Measurements from ENCODE around the gene SLC5A12.

- TF ChIP-seq CTCF (IDR thresholded peaks at IDR 0.05) (no peak), POLR2A (IDR thresholded peaks at IDR 0.05) (no peak)
Observed at GRCh38 chr11:26726960-26727359, 5.1 kb upstream of the SLC5A12 start.
